ENCODE measurements around the gene TYK2. TPM values are rescaled to one million over a fixed set of nuclear protein-coding genes. Genes with fewer than 3 reads are reported as not detected.

TYK2 gene
- total and polyA plus RNA-seq, 2 of the 13 experiments (the other 11 are each of a cell fraction or from before 2014, with no cell fraction given): 38.8 to 60.1 TPM

- no peak; the same call in 1 of the 2 replicates for TF ChIP-seq TERF1 (CRISPR knock-in tag; IDR thresholded peaks at IDR 0.05)
- TF ChIP-seq MBNL3 (CRISPR knock-in tag; conservative IDR thresholded peaks at IDR 0.05): no peak
- no peak for TF ChIP-seq ZNF12 (CRISPR knock-in tag; IDR thresholded peaks at IDR 0.05)
- peak; percentile 99 for TF ChIP-seq RFXAP (CRISPR knock-in tag; IDR thresholded peaks at IDR 0.05; ENCODE audit: borderline replicate concordance)
- 0 out of 2 replicates have a peak, but pooled peaks have one; percentile 81 for TF ChIP-seq HOXA9 (CRISPR knock-in tag; IDR thresholded peaks at IDR 0.05; ENCODE audit: borderline replicate concordance)
- TF ChIP-seq ZNF841 (CRISPR knock-in tag; IDR thresholded peaks at IDR 0.05; ENCODE audit: borderline replicate concordance): no peak
- 0 out of 2 replicates have a peak, but pooled peaks have one; percentile 67 for TF ChIP-seq MIER3 (CRISPR knock-in tag; IDR thresholded peaks at IDR 0.05; ENCODE audit: borderline replicate concordance)
- no peak for TF ChIP-seq CBX1 (IDR thresholded peaks at IDR 0.05; ENCODE audit: low read depth)
- no peak for TF ChIP-seq ZNF251 (CRISPR knock-in tag; IDR thresholded peaks at IDR 0.05)
- peak; percentile 97 for TF ChIP-seq RFXANK (CRISPR knock-in tag; IDR thresholded peaks at IDR 0.05)
- TF ChIP-seq SRF (IDR thresholded peaks at IDR 0.05; ENCODE audit: low read depth, low read length): no peak
- no peak for TF ChIP-seq FOXP1 (IDR thresholded peaks at IDR 0.05)
- no peak for TF ChIP-seq FOXP1 (CRISPR knock-in tag; IDR thresholded peaks at IDR 0.05)
- TF ChIP-seq KLF16 (CRISPR knock-in tag; IDR thresholded peaks at IDR 0.05): peak in 1 of 2 experiments; percentile 48; a peak in 1 of 4 replicates
- TF ChIP-seq ZNF788 (CRISPR knock-in tag; IDR thresholded peaks at IDR 0.05; ENCODE audit: borderline replicate concordance): no peak; the same call in 1 of the 2 replicates
- TF ChIP-seq SOX6 (IDR thresholded peaks at IDR 0.05): no peak
- no peak for TF ChIP-seq SOX6 (CRISPR knock-in tag; IDR thresholded peaks at IDR 0.05)
- TF ChIP-seq TAF15 (IDR thresholded peaks at IDR 0.05; ENCODE audit: low read depth, low read length, poor library complexity, severe bottlenecking): peak; percentile 34
- TF ChIP-seq HNF1B (CRISPR knock-in tag; IDR thresholded peaks at IDR 0.05): no peak
- no peak for TF ChIP-seq MTA3 (CRISPR knock-in tag; IDR thresholded peaks at IDR 0.05)
- no peak for TF ChIP-seq SKIL (CRISPR knock-in tag; IDR thresholded peaks at IDR 0.05; ENCODE audit: borderline replicate concordance)
- no peak for TF ChIP-seq TIGD3 (CRISPR knock-in tag; IDR thresholded peaks at IDR 0.05; ENCODE audit: borderline replicate concordance)
- TF ChIP-seq ZSCAN22 (CRISPR knock-in tag; IDR thresholded peaks at IDR 0.05): no peak
- 0 out of 2 replicates have a peak, but pooled peaks have one; percentile 54 for TF ChIP-seq PAWR (CRISPR knock-in tag; IDR thresholded peaks at IDR 0.05; ENCODE audit: borderline replicate concordance)
- peak; percentile 15; the same call in 1 of the 2 replicates for TF ChIP-seq ZNF724P (CRISPR knock-in tag; IDR thresholded peaks at IDR 0.05; ENCODE audit: borderline replicate concordance)
Observed at GRCh38 chr19:10380313-10381102, at the start of gene TYK2 (continued).
